Neural crest cell (in vitro differentiated cells): Measurements from ENCODE around the gene SNAPC1. TPM values are rescaled to one million over a fixed set of nuclear protein-coding genes. Genes with fewer than 3 reads are reported as not detected.
"Not testable (repeated sequence)": the region's sequence is repeated elsewhere in the genome, so short reads cannot be mapped to it uniquely, and the experiment has no call there.

Source experiments
- DNase-seq: peaks from one replicate; pipeline ENCODE4 v3.0.0; 2021; ENCODE audit warnings: low read depth, mixed read lengths, low spot score
- H3K27ac Mint-ChIP-seq: one replicate; pipeline ENCODE4 v1.8.0; 2021; ENCODE audit warnings: mild to moderate bottlenecking, mixed read lengths; ENCODE audit not compliant: unreplicated experiment
- H3K27me3 Mint-ChIP-seq: 2 replicates; pipeline ENCODE4 v1.8.0; 2021; ENCODE audit warnings: low read depth, mild to moderate bottlenecking, mixed read lengths
- H3K36me3 Mint-ChIP-seq: 2 replicates; pipeline ENCODE4 v1.8.0; 2021; ENCODE audit warnings: low read depth, mild to moderate bottlenecking, mixed read lengths
- H3K4me1 Mint-ChIP-seq: 2 replicates; pipeline ENCODE4 v1.8.0; 2021; ENCODE audit warnings: mixed read lengths
- H3K4me3 Mint-ChIP-seq: one replicate; pipeline ENCODE4 v1.8.0; 2021; ENCODE audit warnings: mild to moderate bottlenecking, mixed read lengths
- H3K9me3 Mint-ChIP-seq: 2 replicates; pipeline ENCODE4 v1.8.0; 2021; ENCODE audit warnings: mixed read lengths
- CTCF ChIP-seq: fragments of 200-600 bp; sonication (generic); conservative IDR thresholded peaks from 2 replicates; pipeline ENCODE4 v1.5.0; 2021; ENCODE audit warnings: antibody characterized with exemption, mild to moderate bottlenecking
- total RNA-seq: library from RNA; stranded (reverse); gene quantifications from 2 replicates; pipeline ENCODE4 v1.2.1, GENCODE V29; 2021

The SNAPC1 gene
- total RNA-seq, 1 donor from 2014 or later, result 6.2 TPM

DNA sequence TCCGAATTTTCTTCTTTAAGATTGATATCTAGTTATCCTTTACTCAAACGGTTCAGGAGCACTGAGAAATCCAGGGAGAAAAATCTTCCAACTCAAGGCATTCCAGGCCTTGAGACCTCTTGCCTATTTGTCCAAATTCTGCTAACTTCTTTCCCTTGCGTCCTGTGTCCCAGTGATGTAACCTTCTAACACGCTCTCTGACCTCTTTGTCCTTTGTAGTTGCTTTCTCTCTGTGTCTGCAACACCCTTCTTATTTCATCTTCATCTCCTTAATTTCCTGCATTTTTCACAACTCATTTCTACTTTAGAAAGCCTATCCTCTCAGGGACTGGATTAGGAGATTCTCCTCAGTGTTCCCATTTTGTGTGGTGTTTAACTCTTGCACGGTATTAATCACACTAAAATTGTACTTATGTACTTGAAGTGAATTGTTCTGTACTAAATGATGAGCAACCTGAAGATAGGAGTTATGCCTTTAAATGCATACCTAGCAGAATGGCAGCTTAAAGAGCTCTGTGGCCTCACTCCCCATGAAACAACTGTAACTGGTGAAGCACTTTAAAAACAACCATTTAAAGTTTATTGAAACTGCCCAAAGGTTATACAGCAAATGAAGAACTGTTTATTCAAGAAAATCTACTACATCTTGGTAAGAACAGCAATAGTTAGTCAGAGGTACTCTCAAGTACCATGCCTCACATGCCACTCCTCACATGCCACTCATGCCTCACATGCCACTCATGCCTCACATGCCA lies 7.4 kb upstream of the SNAPC1 start:
- Mint-ChIP-seq H3K27ac (no peak overlapping the region), H3K27me3 (peaks cover 2% of the 10 kb centered on the region), H3K36me3 (peaks cover 5% of the 10 kb centered on the region), H3K4me3 (no peak overlapping the region), H3K4me1 (peaks cover 9% of the 10 kb centered on the region), H3K9me3 (no peaks in the 10 kb centered on the region)
- DNase-seq, result no peak
- TF ChIP-seq CTCF, result no peak

DNA sequence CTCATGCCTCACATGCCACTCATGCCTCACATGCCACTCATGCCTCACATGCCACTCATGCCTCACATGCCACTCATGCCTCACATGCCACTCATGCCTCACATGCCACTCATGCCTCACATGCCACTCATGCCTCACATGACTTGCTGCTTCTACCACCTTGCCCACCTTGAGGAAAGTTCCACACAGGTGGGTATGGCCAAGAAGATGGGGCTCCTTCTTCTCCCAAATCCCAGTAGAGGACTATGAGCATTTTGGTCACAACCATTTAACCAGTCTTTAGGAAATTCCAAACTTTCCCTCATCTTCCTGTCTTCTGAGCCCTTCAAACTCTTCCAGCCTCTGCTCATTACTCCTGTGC lies 6.9 kb upstream of the SNAPC1 start:
- H3K27ac Mint-ChIP-seq, H3K9me3 Mint-ChIP-seq, H3K27me3 Mint-ChIP-seq, H3K4me3 Mint-ChIP-seq, DNase-seq, H3K36me3 Mint-ChIP-seq, H3K4me1 Mint-ChIP-seq: not testable (repeated sequence)

DNA sequence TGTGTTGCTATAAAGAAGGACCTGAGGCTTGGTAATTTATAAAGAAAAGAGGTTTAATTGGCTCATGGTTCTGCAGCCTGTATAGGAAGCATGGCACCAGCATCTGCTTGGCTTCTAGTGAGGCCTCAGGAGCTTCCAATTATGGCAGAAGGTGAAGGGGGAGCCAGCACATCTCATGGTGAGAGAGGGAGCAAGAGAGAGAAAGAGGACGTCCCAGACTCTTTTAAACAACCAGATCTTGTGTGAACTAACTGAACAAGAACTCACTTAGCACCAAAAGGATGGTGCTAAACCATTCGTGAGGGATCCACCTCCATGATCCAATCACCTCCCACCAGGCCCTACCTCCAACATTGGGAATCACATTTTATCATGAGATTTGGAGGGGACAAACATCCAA lies 6.1 kb upstream of the SNAPC1 start:
- peaks cover 9% of the 10 kb centered on the region for H3K4me1 Mint-ChIP-seq
- DNase-seq, result no peak
- H3K9me3 Mint-ChIP-seq, result no peaks in the 10 kb centered on the region
- H3K27ac Mint-ChIP-seq, result no peak overlapping the region
- no peak for TF ChIP-seq CTCF
- peaks cover 2% of the 10 kb centered on the region for H3K27me3 Mint-ChIP-seq
- H3K36me3 Mint-ChIP-seq, result no peaks in the 10 kb centered on the region
- no peak overlapping the region for H3K4me3 Mint-ChIP-seq

- no peak for DNase-seq
- no peaks in the 10 kb centered on the region for H3K36me3 Mint-ChIP-seq
- no peak overlapping the region for H3K4me3 Mint-ChIP-seq
- no peaks in the 10 kb centered on the region for H3K9me3 Mint-ChIP-seq
- H3K27me3 Mint-ChIP-seq, result peaks cover 2% of the 10 kb centered on the region
- peaks cover 36% of the 10 kb centered on the region for H3K4me1 Mint-ChIP-seq
- no peak overlapping the region for H3K27ac Mint-ChIP-seq
- TF ChIP-seq CTCF, result no peak
Measured at GRCh38 chr14:61759878-61760277, 2.3 kb upstream of the SNAPC1 start.

- Mint-ChIP-seq H3K27me3 (no peaks in the 10 kb centered on the region), H3K27ac (peak overlapping the region; percentile 98), H3K9me3 (no peaks in the 10 kb centered on the region), H3K36me3 (no peaks in the 10 kb centered on the region), H3K4me1 (peaks cover 52% of the 10 kb centered on the region), H3K4me3 (peak overlapping the region; percentile 99)
- DNase-seq, result no peak
- TF ChIP-seq CTCF, result no peak
Measured at GRCh38 chr14:61761557-61761956, 663 bp upstream of the SNAPC1 start.

GRCh38 chr14:61764342-61765122 lies 2.3 kb downstream of the SNAPC1 start:
- Mint-ChIP-seq H3K4me3 (peak overlapping the region; percentile 99), H3K36me3 (no peaks in the 10 kb centered on the region), H3K27ac (no peak overlapping the region), H3K9me3 (no peaks in the 10 kb centered on the region), H3K27me3 (no peaks in the 10 kb centered on the region), H3K4me1 (peaks cover 49% of the 10 kb centered on the region)
- DNase-seq, result no peak
- TF ChIP-seq CTCF, result no peak
